Measurements from ENCODE around the gene ANXA4. TPM values are rescaled to one million over a fixed set of nuclear protein-coding genes. Genes with fewer than 3 reads are reported as not detected.

ANXA4 gene
- total RNA-seq = 102 TPM

GRCh38 chr2:69741575-69742321, at the start of gene ANXA4:
TSS of gene ANXA4 (plus strand) at chr2:69742134. CDS start at chr2:69781566, 39,432 bp downstream.
- DNase-seq (ENCODE audit: low spot score) (peak; percentile 92), ATAC-seq (peak; percentile 93)

- no peak for ATAC-seq
- DNase-seq (ENCODE audit: low spot score) = no peak
These were observed 49.5 kb upstream of the ANXA4 start for GRCh38 chr2:69692424-69692823.

- DNase-seq (ENCODE audit: low spot score) = no peak
- no peak for ATAC-seq
These were observed 48.7 kb upstream of the ANXA4 start for GRCh38 chr2:69693059-69693774.

- no peak for DNase-seq (ENCODE audit: low spot score)
- no peak for ATAC-seq
These were observed 48.0 kb upstream of the ANXA4 start for GRCh38 chr2:69693775-69694450.

- ATAC-seq (peak; percentile 63), DNase-seq (ENCODE audit: low spot score) (no peak)
These were observed 46.8 kb upstream of the ANXA4 start for GRCh38 chr2:69694894-69695849.

- DNase-seq (ENCODE audit: low spot score) = no peak
- no peak for ATAC-seq
These were observed 46.1 kb upstream of the ANXA4 start for GRCh38 chr2:69695850-69696216.

GRCh38 chr2:69700381-69700780, 41.6 kb upstream of the ANXA4 start:
- no peak for ATAC-seq
- DNase-seq (ENCODE audit: low spot score) = no peak

GRCh38 chr2:69701100-69701945, 40.6 kb upstream of the ANXA4 start:
- no peak for DNase-seq (ENCODE audit: low spot score)
- no peak for ATAC-seq

- ATAC-seq = no peak
These were observed 38.7 kb upstream of the ANXA4 start for GRCh38 chr2:69703189-69703588.

GRCh38 chr2:69704446-69704845, 37.5 kb upstream of the ANXA4 start:
- no peak for ATAC-seq
- DNase-seq (ENCODE audit: low spot score) = no peak

More at GRCh38 chr2:69703189-69703588, 38.7 kb upstream of the ANXA4 start:
- DNase-seq (ENCODE audit: low spot score) = no peak

- DNase-seq (ENCODE audit: low spot score) (no peak), ATAC-seq (no peak)
These were observed 32.6 kb upstream of the ANXA4 start for GRCh38 chr2:69709290-69709689.

- DNase-seq (ENCODE audit: low spot score) (no peak), ATAC-seq (no peak)
These were observed 30.0 kb upstream of the ANXA4 start for GRCh38 chr2:69711971-69712370.

GRCh38 chr2:69714024-69714423, 27.9 kb upstream of the ANXA4 start:
- ATAC-seq (no peak), DNase-seq (ENCODE audit: low spot score) (no peak)

- ATAC-seq (peak; percentile 100), DNase-seq (ENCODE audit: low spot score) (peak; percentile 89)
These were observed 27.3 kb upstream of the ANXA4 start for GRCh38 chr2:69714539-69715220.

- ATAC-seq = no peak
- DNase-seq (ENCODE audit: low spot score) = no peak
These were observed 26.0 kb upstream of the ANXA4 start for GRCh38 chr2:69715964-69716363.

GRCh38 chr2:69716555-69717120, 25.3 kb upstream of the ANXA4 start:
- ATAC-seq = no peak
- DNase-seq (ENCODE audit: low spot score) = no peak

GRCh38 chr2:69717186-69717585, 24.7 kb upstream of the ANXA4 start:
- no peak for DNase-seq (ENCODE audit: low spot score)
- no peak for ATAC-seq

- ATAC-seq (no peak), DNase-seq (ENCODE audit: low spot score) (no peak)
These were observed 24.1 kb upstream of the ANXA4 start for GRCh38 chr2:69717861-69718273.

All from left lobe of liver (tissue), 2 donors.